H9 (cell line): Measurements from ENCODE around the gene PTPRN2. TPM values are rescaled to one million over a fixed set of nuclear protein-coding genes. Genes with fewer than 3 reads are reported as not detected.
A peak's percentile ranks its signal among the peaks of the same experiment; 100 is the strongest.

Source experiments
- DNase-seq: peaks from one replicate; pipeline ENCODE4 v3.0.0-alpha.2; 2017
- H2AFZ ChIP-seq: one replicate; pipeline ENCODE4 v1.6.1; 2013; ENCODE audit warnings: mild to moderate bottlenecking, low read length, control low read depth, moderate library complexity
- H2AK5ac ChIP-seq: 2 replicates; pipeline ENCODE4 v1.6.1; 2013; ENCODE audit warnings: low read length, control low read depth, mixed read lengths; ENCODE audit not compliant: insufficient read length
- H2BK120ac ChIP-seq: one replicate; pipeline ENCODE4 v1.6.1; 2013; ENCODE audit warnings: low read depth, mild to moderate bottlenecking, low read length, control low read depth, inconsistent platforms; ENCODE audit not compliant: poor library complexity, severe bottlenecking
- H2BK12ac ChIP-seq: 2 replicates; pipeline ENCODE4 v1.6.1; 2013; ENCODE audit warnings: low read length, control low read depth, mixed read lengths, low read depth; ENCODE audit not compliant: insufficient read length
- H2BK15ac ChIP-seq: 2 replicates; pipeline ENCODE4 v1.6.1; 2013; ENCODE audit warnings: low read depth, low read length, control low read depth
- H2BK20ac ChIP-seq: one replicate; pipeline ENCODE4 v1.6.1; 2013; ENCODE audit warnings: low read depth, mild to moderate bottlenecking, low read length, control low read depth, inconsistent platforms; ENCODE audit not compliant: poor library complexity, severe bottlenecking
- H2BK5ac ChIP-seq: 2 replicates; pipeline ENCODE4 v1.6.1; 2013; ENCODE audit warnings: low read length, control low read depth, mixed read lengths; ENCODE audit not compliant: insufficient read length
- H3K14ac ChIP-seq: 2 replicates; pipeline ENCODE4 v1.6.1; 2013; ENCODE audit warnings: low read length, control low read depth; ENCODE audit not compliant: insufficient read depth
- H3K18ac ChIP-seq: 2 replicates; pipeline ENCODE4 v1.6.1; 2013; ENCODE audit warnings: low read depth, mild to moderate bottlenecking, mixed read lengths, low read length, control low read depth; ENCODE audit not compliant: insufficient read length
- H3K23ac ChIP-seq: 2 replicates; pipeline ENCODE4 v1.6.1; 2013; ENCODE audit warnings: low read length, control low read depth, mixed read lengths, low read depth; ENCODE audit not compliant: insufficient read length
- H3K23me2 ChIP-seq: 2 replicates; pipeline ENCODE4 v1.6.1; 2013; ENCODE audit warnings: low read depth, mild to moderate bottlenecking, mixed read lengths, low read length, control low read depth; ENCODE audit not compliant: insufficient read length, poor library complexity, severe bottlenecking
- H3K27ac ChIP-seq: 2 replicates; pipeline ENCODE4 v1.5.1; 2013; ENCODE audit warnings: low read length, control low read depth, mixed read lengths, low read depth; ENCODE audit not compliant: insufficient read length
- H3K27me3 ChIP-seq: 2 replicates; pipeline ENCODE4 v1.6.1; 2013; ENCODE audit warnings: low read length, control low read depth, inconsistent platforms; ENCODE audit not compliant: insufficient read depth
- H3K4ac ChIP-seq: 2 replicates; pipeline ENCODE4 v1.6.1; 2013; ENCODE audit warnings: low read depth, mild to moderate bottlenecking, control low read depth, inconsistent platforms, low read length, moderate library complexity
- H3K4me1 ChIP-seq: 2 replicates; pipeline ENCODE4 v1.6.1; 2013; ENCODE audit warnings: low read length, control low read depth, inconsistent platforms; ENCODE audit not compliant: insufficient read depth
- H3K4me2 ChIP-seq: 2 replicates; pipeline ENCODE4 v1.6.1; 2013; ENCODE audit warnings: low read length, control low read depth, mixed read lengths; ENCODE audit not compliant: insufficient read length, insufficient read depth
- H3K56ac ChIP-seq: 2 replicates; pipeline ENCODE4 v1.6.1; 2013; ENCODE audit warnings: low read depth, mild to moderate bottlenecking, mixed read lengths, low read length, control low read depth; ENCODE audit not compliant: insufficient read length
- H3K79me1 ChIP-seq: 2 replicates; pipeline ENCODE4 v1.6.1; 2013; ENCODE audit warnings: low read depth, mild to moderate bottlenecking, moderate library complexity, low read length, control low read depth, inconsistent platforms; ENCODE audit not compliant: insufficient read depth, poor library complexity, severe bottlenecking
- H3K79me2 ChIP-seq: 2 replicates; pipeline ENCODE4 v1.6.1; 2013; ENCODE audit warnings: low read length, control low read depth, inconsistent platforms; ENCODE audit not compliant: insufficient read depth
- H3K9ac ChIP-seq: 2 replicates; pipeline ENCODE4 v1.6.1; 2013; ENCODE audit warnings: low read length, control low read depth, mixed read lengths; ENCODE audit not compliant: insufficient read length; ENCODE audit errors: extremely low read depth
- H3K9me3 ChIP-seq: one replicate; pipeline ENCODE4 v1.6.1; 2013; ENCODE audit warnings: low read depth, low read length, inconsistent platforms; ENCODE audit not compliant: control insufficient read depth
- H3T11ph ChIP-seq: one replicate; pipeline ENCODE4 v1.6.1; 2013; ENCODE audit warnings: mild to moderate bottlenecking, low read length, control low read depth, inconsistent platforms
- H4K20me1 ChIP-seq: one replicate; pipeline ENCODE4 v1.6.1; 2013; ENCODE audit not compliant: control insufficient read depth, insufficient read length, insufficient read depth
- H4K5ac ChIP-seq: 2 replicates; pipeline ENCODE4 v1.6.1; 2013; ENCODE audit warnings: low read depth, mild to moderate bottlenecking, mixed read lengths, low read length, control low read depth; ENCODE audit not compliant: insufficient read length
- H4K8ac ChIP-seq: replicated peaks from 2 replicates; pipeline ENCODE4 v1.6.1; 2013; ENCODE audit warnings: low read length, control low read depth, mixed read lengths, low read depth; ENCODE audit not compliant: insufficient read length
- H4K91ac ChIP-seq: 2 replicates; pipeline ENCODE4 v1.6.1; 2013; ENCODE audit warnings: low read depth, mild to moderate bottlenecking, moderate library complexity, mixed read lengths, low read length, control low read depth; ENCODE audit not compliant: insufficient read length
- H3K27ac Mint-ChIP-seq, 3 experiments: 2 replicates in 2 of 3; 3 replicates in 1 of 3; pipeline ENCODE4 v1.8.0; 2020 to 2021; ENCODE audit warnings: mixed read lengths in 3 of 3, mild to moderate bottlenecking in 1 of 3, moderate library complexity in 1 of 3
- H3K27me3 Mint-ChIP-seq: 2 replicates; pipeline ENCODE4 v1.8.0; 2021; ENCODE audit warnings: low read depth, mild to moderate bottlenecking, moderate library complexity, mixed read lengths
- H3K36me3 Mint-ChIP-seq, 3 experiments: 2 replicates in 2 of 3; 3 replicates in 1 of 3; pipeline ENCODE4 v1.8.0; 2020 to 2021; ENCODE audit warnings: low read depth in 3 of 3, mixed read lengths in 3 of 3; ENCODE audit not compliant: insufficient read depth in 1 of 3
- H3K4me1 Mint-ChIP-seq, 2 experiments: 2 replicates each; pipeline ENCODE4 v1.8.0; 2020; ENCODE audit warnings: mixed read lengths in 2 of 2
- H3K4me3 Mint-ChIP-seq, 2 experiments: 2 replicates in 1 of 2; 3 replicates in 1 of 2; pipeline ENCODE4 v1.8.0; 2020 to 2021; ENCODE audit warnings: mild to moderate bottlenecking in 2 of 2, mixed read lengths in 2 of 2, moderate library complexity in 1 of 2
- H3K9me3 Mint-ChIP-seq, 2 experiments: 2 replicates in 1 of 2; 3 replicates in 1 of 2; pipeline ENCODE4 v1.8.0; 2020; ENCODE audit warnings: mild to moderate bottlenecking in 2 of 2, mixed read lengths in 2 of 2, moderate library complexity in 1 of 2
- CTCF ChIP-seq: fragments of 200-600 bp; sonication (generic); conservative IDR thresholded peaks from 3 replicates; pipeline ENCODE4 v1.8.0; 2021; ENCODE audit warnings: antibody characterized with exemption, mild to moderate bottlenecking
- WGBS: extraction: QIAGEN DNeasy Blood & Tissue Kit; methylation state at CpG from one replicate; pipeline ENCODE4 v1.1.7; 2013; ENCODE audit warnings: missing lambda C conversion rate, low lambda C conversion rate, mixed read lengths; ENCODE audit not compliant: insufficient read length; ENCODE audit errors: extremely low coverage; 5-methylcytosine and 5-hydroxymethylcytosine counted together
- total RNA-seq: library from RNA; stranded (reverse); gene quantifications from 2 replicates; pipeline ENCODE4 v1.2.1, GENCODE V29; 2021

The PTPRN2 gene
- total RNA-seq, 1 experiment from 2014 or later: 5.2 TPM

- Histone ChIP-seq H3K27me3 (no peaks in the 10 kb centered on the region), H3K79me2 (no peaks in the 10 kb centered on the region), H4K8ac (no peak overlapping the region), H3K56ac (no peak overlapping the region), H2BK20ac (no peak overlapping the region), H2AK5ac (no peak overlapping the region), H2BK120ac (no peak overlapping the region), H3K18ac (no peak overlapping the region), H3K9me3 (peaks cover 8% of the 10 kb centered on the region), H3K4me2 (no peak overlapping the region), H3K4me1 (peaks cover 6% of the 10 kb centered on the region; the same call in 1 of the 2 replicates), H3K27ac (no peak overlapping the region), H4K5ac (no peak overlapping the region), H3K9ac (no peak overlapping the region), H3K79me1 (no peaks in the 10 kb centered on the region), H2AFZ (no peak overlapping the region), H3K14ac (no peak overlapping the region), H3K23ac (no peak overlapping the region), H2BK12ac (no peak overlapping the region), H3K23me2 (no peaks in the 10 kb centered on the region), H3K4ac (no peak overlapping the region), H4K20me1 (no peaks in the 10 kb centered on the region), H3T11ph (no peak overlapping the region), H4K91ac (no peak overlapping the region), H2BK15ac (no peak overlapping the region), H2BK5ac (no peak overlapping the region)
- peaks cover 13 to 19% (median 14%) of the 10 kb centered on the region in 3 experiments for H3K36me3 Mint-ChIP-seq
- peak; percentile 7 for DNase-seq
- TF ChIP-seq CTCF: no peak
- H3K4me3 Mint-ChIP-seq: no peak overlapping the region
- WGBS: no CpG with 5 or more reads among the region's 4 CpGs
- peaks cover 59 to 66% of the 10 kb centered on the region in 2 experiments for H3K4me1 Mint-ChIP-seq
- 0 out of 7 replicates have a peak overlapping the region, but pooled peaks of 1 of the 3 experiments have one; percentile 68 for H3K27ac Mint-ChIP-seq
- H3K27me3 Mint-ChIP-seq: no peaks in the 10 kb centered on the region
- H3K9me3 Mint-ChIP-seq: peaks cover 20 to 25% of the 10 kb centered on the region in 2 experiments
These were observed 284.5 kb downstream of the PTPRN2 start for GRCh38 chr7:158303121-158303520.
